Stimulated activated CD4-positive, alpha-beta T cell treated with anti-CD3 and anti-CD28 coated beads, Interleukin-1b, Interleukin-23, amount 100 ng/mL, for 4 hours (primary cell): ENCODE measurements around the gene TVP23A.
"Not testable (repeated sequence)": the region's sequence is repeated elsewhere in the genome, so short reads cannot be mapped to it uniquely, and the experiment has no call there.

ENCODE experiments used
- DNase-seq, 2 donors: peaks; one replicate each; pipeline ENCODE4 v3.0.0-alpha.2; 2020; ENCODE audit warnings: low read depth in 2 of 2

Gene TVP23A

DNA sequence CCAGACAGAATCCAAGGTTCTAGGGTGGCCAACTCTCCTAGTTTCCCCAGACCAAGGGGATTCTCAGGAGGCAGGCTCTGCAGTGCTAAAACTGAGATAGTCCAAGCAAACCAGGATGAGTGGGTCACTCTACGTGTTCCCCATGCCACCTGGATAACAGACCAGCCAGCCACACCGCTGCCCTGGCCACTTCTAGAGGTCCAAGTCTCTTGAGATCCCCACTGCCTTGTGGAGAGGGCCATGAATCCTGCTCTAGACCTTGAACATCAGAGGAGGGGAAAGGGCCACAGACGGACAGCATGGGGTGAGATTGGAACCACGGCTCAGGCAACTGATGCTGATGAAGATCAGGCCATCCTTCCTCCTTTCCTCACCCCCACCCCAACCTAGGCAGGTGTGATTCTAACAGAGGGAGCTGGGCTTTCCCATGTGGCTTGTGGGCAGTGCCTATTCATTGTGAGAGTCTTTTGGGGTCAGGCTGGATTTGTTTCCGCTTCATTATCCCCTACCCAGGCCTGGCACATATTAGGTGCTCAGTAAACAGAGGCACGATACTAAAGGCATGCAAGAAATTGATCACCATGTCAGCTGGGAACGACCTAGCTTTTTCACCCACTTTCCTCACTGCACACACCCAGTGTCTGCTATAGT, 16.8 kb upstream of the TVP23A start:
- no peak for DNase-seq

- no peak for DNase-seq
Observed at GRCh38 chr16:10834766-10835165, 16.2 kb upstream of the TVP23A start.

GRCh38 chr16:10834130-10834529, 15.5 kb upstream of the TVP23A start:
- no peak for DNase-seq

DNA sequence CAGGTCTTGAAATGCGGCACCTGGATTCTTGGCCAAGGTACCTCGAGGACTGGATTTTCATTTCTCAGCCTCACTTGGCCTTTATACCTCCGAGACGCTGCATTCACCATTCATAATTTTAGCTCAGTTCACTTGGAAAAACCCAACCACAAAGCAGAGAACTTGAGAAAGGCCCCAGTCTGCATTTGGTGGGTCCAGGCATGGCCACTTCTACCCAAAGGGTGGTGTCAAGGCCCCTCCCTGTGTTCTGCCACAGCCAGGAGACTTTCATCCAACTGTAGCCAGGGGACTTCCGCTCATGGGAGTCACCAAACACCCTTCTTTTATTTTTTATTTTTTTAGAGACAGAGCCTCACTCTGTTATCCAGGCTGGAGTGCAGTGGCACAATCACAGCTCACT, 14.7 kb upstream of the TVP23A start:
- no peak for DNase-seq

DNA sequence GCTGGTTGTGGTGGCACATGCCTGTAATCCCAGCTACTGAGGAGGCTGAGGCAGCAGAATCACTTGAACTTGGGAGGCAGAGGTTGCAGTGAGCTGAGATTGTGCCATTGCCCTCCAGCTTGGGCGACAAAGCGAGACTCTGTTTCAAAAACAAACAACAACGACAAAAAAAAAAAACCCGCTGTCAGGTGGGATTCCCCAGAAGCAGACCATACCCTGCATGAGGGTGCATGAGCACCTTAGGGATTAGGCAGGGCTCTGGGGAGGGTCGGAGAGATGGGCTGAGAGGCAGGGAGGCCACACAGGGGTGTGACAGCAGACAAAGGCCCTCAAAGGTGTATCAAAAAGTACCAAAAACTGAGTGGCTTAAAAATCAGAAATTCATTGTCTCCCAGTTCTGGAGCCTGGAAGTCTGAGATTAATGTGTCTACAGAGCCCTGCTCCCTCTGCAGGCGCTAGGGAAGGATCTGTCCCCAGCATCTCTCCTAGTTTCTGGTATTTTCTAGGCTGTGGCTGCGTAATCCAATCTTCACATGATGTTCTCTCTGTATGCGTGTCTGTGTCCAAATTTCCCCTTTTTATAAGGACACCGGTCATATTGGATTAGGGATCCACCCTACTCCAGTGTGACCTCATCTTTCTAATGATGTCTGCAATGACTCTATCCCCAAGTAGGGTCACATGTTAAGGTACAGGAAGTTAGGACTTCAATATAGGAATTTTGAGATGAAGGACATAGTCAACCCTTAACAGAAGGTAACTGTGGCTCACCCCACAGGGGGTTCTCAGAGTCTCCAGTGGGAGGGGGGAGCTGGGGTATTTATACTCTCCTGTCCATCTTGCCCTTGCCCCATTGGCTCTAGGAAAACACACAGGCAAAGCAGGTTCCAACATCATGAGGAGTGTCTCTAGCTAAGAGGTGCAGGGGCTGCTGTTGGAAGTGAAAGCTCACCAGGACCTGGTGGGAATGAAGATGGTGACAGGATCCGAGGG, 13.6 kb upstream of the TVP23A start:
- no peak for DNase-seq

DNA sequence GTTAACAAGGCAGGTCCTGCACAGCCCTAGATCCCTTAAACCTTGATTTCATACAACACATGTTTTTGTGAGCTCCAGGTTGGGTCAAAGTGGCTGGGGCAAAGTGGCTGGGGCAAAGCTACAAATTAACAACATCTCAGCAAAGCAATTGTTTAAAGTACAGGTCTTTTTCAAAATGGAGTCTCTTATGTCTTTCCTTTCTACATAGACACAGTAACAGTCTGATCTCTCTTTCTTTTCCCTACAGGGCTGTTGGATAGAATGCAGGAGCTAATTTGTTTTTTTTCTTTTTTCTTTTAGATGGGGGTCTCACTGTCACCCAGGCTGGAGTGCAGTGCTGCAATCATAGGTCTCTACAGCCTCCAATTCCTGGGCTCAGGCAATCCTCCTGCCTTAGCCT, 11.6 kb upstream of the TVP23A start:
- DNase-seq, result not testable (repeated sequence)

- DNase-seq, result not testable (repeated sequence)
Observed at GRCh38 chr16:10829390-10830098, 10.9 kb upstream of the TVP23A start.

DNA sequence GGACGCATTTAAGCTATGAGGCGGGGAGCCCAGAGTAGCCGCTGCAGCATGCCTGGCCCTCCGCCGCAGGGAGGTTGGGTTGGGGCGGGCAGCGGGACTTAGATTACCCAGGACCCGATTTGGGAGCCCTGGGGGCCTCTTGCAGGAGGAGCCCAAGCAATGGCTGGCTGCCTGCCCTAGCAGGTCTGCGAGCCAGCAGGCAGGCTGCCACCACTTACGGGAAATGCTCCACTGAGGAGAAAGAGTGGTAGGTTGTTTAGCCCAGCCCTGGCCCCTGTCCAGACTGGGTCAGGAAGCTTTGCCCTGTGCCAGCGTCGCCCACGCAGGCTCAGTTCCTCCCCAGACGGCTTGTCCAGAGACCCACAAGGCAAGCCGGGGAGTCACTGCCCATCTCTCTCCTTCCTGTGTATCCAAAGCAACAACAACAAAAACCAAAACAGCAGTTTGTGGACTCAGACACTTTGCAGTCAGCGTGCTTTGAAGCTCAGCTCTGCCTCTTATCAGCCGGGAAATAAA, 10.3 kb upstream of the TVP23A start:
- no peak for DNase-seq

- no peak for DNase-seq
Observed at GRCh38 chr16:10827691-10828341, 9.2 kb upstream of the TVP23A start.

GRCh38 chr16:10824111-10824893, 5.7 kb upstream of the TVP23A start:
- DNase-seq, result no peak

DNA sequence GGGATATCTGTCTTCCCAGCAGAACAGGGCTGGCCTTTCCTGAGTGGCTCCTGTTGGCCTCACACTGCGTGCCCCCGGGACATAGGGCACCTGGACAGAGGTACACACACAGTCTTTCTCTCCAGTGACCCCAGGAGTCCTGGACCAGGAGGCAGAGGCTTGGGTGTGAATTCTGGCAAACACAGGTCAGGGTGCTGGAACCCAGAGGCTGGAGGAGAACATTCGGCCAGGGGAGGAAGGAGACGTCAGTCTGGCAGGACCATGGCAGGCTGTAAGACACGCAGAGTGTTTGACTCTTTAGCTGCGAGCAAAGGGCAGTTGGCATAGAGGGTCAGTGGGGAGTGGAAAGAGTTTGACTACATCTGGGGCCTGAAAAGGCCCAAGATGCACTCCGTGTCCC, 4.1 kb upstream of the TVP23A start:
- DNase-seq, result no peak

DNA sequence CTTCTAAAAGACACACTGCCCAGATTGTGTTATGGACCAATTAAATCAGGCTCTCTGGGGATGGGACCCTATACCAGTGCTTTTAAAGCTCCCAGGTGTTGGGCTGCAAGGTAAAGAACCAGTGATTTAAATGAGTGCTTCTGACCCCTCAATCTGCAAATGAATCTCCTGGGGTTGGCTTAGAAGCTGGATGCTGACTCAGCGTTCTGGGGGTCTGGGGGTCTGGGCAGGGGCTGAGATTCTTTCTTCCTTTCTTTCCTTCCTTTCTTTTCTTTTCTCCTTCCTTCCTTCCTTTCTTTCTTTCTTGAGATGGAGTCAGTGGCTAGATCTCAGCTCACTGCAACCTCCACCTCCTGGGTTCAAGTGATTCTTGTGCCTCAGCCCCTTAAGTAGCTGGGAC, 2.0 kb upstream of the TVP23A start:
- DNase-seq, result no peak

- DNase-seq, result no peak
Observed at GRCh38 chr16:10817514-10817913, 1.1 kb downstream of the TVP23A start.

DNA sequence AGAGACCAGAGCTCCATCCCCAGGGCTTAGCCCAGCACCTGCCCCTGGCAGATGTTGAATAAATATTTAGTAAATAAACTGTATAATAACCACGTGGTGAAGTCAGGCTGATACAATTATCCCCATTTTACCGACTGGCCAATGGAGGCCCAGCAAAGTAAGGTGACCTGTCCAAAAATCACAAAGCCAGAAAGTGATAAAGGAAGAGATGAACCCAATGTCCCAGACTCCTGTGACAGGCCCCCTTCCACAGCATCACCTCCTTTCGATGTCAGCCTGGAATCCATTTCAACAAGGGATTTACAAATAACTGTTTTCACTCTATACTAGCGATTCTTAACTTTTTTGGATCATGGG, 5.5 kb downstream of the TVP23A start:
- DNase-seq, result no peak

DNA sequence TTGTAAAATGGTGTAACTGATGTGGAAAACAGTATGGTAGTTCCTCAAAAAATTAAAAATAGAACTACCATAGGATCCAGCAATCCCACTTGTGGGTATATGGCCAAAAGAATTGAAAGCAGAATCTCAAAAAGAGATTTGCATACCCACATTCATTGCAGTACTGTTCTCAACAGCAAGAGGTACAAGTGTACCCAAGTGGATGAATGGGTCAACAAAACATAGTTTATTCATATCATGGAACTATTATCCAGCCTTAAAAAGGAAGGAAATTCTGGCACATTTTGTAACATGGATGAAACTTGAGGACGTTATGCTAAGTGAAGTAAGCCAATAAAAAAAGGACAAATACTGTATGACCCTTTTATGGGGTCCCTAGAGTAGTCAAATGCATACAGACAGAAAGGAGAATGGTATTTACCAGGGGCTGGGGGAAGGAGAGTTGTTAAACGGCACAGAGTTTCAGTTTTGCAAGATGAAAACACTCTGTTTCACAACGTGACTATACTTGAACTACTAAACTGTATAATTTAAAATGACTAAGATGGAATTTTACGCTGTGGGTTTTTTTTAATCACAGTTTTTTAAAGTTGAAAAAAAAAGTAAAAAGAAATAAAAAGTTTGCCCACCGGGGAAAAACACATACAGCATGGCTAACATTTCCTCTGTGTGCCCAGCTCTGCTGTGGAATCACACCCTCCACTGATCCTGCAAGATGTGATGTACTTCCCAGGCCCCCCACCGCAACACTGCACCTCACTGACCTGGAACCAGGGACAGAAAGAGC, 6.1 kb downstream of the TVP23A start:
- no peak for DNase-seq

GRCh38 chr16:10809706-10810105, 8.9 kb downstream of the TVP23A start:
- no peak for DNase-seq

DNA sequence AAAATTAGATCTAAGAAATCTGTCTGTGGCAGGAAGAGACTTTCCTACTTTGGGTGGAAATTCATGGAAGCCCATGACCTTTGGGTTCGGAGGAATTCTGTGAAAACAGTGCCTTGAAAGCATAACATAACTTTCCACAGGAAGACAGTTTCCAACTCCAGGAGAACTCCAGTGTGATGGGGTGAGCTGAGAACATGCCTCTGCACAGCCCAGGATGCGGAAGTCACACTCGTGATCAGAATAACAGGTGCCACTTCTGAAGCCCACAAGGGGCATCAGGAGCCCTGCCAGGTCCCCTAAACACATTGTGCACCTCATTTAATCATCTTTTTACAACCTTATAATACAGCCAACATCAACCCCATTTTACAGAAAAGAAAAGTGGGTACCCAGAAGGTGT, 9.7 kb downstream of the TVP23A start:
- DNase-seq, result no peak

GRCh38 chr16:10808218-10808617, 10.4 kb downstream of the TVP23A start:
- DNase-seq, result no peak

- no peak for DNase-seq
Observed at GRCh38 chr16:10806698-10807097, 11.9 kb downstream of the TVP23A start.

DNA sequence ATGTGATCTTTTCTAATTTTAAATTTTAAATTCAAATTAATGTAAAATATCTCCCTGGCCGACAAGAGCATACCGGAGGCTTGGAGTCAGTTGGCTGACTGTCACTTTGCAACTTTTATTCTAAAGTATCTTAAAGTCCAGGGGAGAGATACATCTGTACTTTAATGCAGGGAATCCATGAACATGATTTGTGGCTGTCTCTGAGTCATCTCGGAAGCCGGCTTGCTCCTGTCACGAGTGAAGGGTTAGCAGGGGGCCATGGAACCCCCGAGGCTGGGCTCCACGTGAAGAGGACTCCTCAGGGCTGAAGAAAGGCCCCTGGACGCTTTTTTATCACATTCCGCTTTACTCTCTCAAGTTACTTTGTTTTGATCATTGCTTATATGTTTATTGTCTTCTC, 13.3 kb downstream of the TVP23A start:
- no peak for DNase-seq
